ENCODE results near the gene QRFPR. TPM values are rescaled to one million over a fixed set of nuclear protein-coding genes. Genes with fewer than 3 reads are reported as not detected.

The QRFPR gene
- total RNA-seq, 1 experiment from 2014 or later: 0.63 TPM

DNA sequence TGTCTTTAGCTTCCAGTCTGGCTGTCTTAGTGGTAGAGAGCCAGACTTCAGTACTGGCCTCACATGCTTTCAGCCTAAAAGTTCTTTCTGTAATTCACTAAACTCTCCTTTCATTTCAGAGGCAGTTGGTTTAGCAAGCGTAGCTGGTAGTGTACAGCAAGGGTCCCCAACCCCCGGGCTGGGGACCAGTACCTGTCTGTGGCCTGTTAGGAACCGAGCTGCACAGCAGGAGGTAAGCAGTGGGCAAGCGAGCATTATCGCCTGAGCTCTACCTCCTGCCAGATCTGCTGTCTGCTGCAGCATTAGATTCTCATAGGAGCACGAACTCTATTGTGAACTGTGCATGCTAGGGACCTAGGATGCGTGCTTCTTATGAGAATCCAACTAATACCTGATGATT, 72.0 kb downstream of the QRFPR start:
- no peaks in the 10 kb centered on the region for H3K27me3 Mint-ChIP-seq (ENCODE audit: low read depth)
- Histone ChIP-seq H3K56ac (ENCODE audit: insufficient read length, low read depth, low read length) (no peak overlapping the region), H2BK5ac (ENCODE audit: insufficient read length, low read length) (no peak overlapping the region), H3K23ac (ENCODE audit: insufficient read length, low read depth, low read length) (no peak overlapping the region), H2BK120ac (ENCODE audit: low read depth, low read length, poor library complexity, severe bottlenecking) (no peak overlapping the region), H2BK20ac (ENCODE audit: low read depth, low read length, poor library complexity, severe bottlenecking) (no peak overlapping the region), H3K9me3 (ENCODE audit: control insufficient read depth, low read depth, low read length) (no peaks in the 10 kb centered on the region), H3K79me2 (ENCODE audit: insufficient read depth, low read length) (no peaks in the 10 kb centered on the region), H4K8ac (replicated peaks; ENCODE audit: insufficient read length, low read depth, low read length) (no peak overlapping the region), H4K91ac (ENCODE audit: insufficient read length, low read depth, low read length) (no peak overlapping the region), H2AK5ac (ENCODE audit: insufficient read length, low read length) (no peak overlapping the region), H3K14ac (ENCODE audit: insufficient read depth, low read length) (no peak overlapping the region), H3K18ac (ENCODE audit: insufficient read length, low read depth, low read length) (no peak overlapping the region), H2BK15ac (ENCODE audit: low read depth, low read length) (no peak overlapping the region), H3K4me1 (ENCODE audit: insufficient read depth, low read length) (no peaks in the 10 kb centered on the region), H4K20me1 (ENCODE audit: control insufficient read depth, insufficient read depth, insufficient read length) (no peaks in the 10 kb centered on the region), H2BK12ac (ENCODE audit: insufficient read length, low read depth, low read length) (no peak overlapping the region), H4K5ac (ENCODE audit: insufficient read length, low read depth, low read length) (no peak overlapping the region), H3K4ac (ENCODE audit: low read depth, low read length) (no peak overlapping the region), H3K27ac (ENCODE audit: insufficient read length, low read depth, low read length) (no peak overlapping the region), H2AFZ (ENCODE audit: low read length) (no peak overlapping the region), H3K23me2 (ENCODE audit: insufficient read length, low read depth, low read length, poor library complexity, severe bottlenecking) (no peaks in the 10 kb centered on the region), H3K27me3 (ENCODE audit: insufficient read depth, low read length) (no peaks in the 10 kb centered on the region), H3K79me1 (ENCODE audit: insufficient read depth, low read depth, low read length, poor library complexity, severe bottlenecking) (no peaks in the 10 kb centered on the region), H3K4me2 (ENCODE audit: insufficient read depth, insufficient read length, low read length) (no peak overlapping the region), H3K9ac (ENCODE audit: extremely low read depth, insufficient read length, low read length) (no peak overlapping the region), H3T11ph (ENCODE audit: low read length) (no peak overlapping the region)
- TF ChIP-seq CTCF (conservative IDR thresholded peaks at IDR 0.05): no peak
- H3K4me3 Mint-ChIP-seq: no peak overlapping the region
- no peak overlapping the region for H3K27ac Mint-ChIP-seq
- DNase-seq: no peak
- no peaks in the 10 kb centered on the region for H3K9me3 Mint-ChIP-seq
- no CpG with 5 or more reads among the region's 7 CpGs for WGBS (ENCODE audit: extremely low coverage, insufficient read length, low lambda C conversion rate)
- no peaks in the 10 kb centered on the region for H3K36me3 Mint-ChIP-seq (ENCODE audit: insufficient read depth in 1 of 3, low read depth in 3 of 3)
- peaks cover 0 to 2% of the 10 kb centered on the region in 2 experiments; a peak in 1 of 4 replicates for H3K4me1 Mint-ChIP-seq

All from H9 (cell line).